Hematopoietic multipotent progenitor cell (in vitro differentiated cells): ENCODE data around the gene HDGFL2. TPM values are rescaled to one million over a fixed set of nuclear protein-coding genes. Genes with fewer than 3 reads are reported as not detected.
A peak's percentile ranks its signal among the peaks of the same experiment; 100 is the strongest.

Experiments used
- DNase-seq, 3 donors: peaks; one replicate each; pipeline ENCODE4 v3.0.0-alpha.2; 2011 to 2015; ENCODE audit warnings: low read depth in 2 of 3, low spot score in 2 of 3
- total RNA-seq: library from RNA; depleted of rRNA; stranded (reverse); fragments of >200 nt; gene quantifications from one replicate; pipeline ENCODE4 v1.2.3, GENCODE V29; 2012

HDGFL2 gene
- total RNA-seq, 1 donor, result 30.2 TPM

DNA sequence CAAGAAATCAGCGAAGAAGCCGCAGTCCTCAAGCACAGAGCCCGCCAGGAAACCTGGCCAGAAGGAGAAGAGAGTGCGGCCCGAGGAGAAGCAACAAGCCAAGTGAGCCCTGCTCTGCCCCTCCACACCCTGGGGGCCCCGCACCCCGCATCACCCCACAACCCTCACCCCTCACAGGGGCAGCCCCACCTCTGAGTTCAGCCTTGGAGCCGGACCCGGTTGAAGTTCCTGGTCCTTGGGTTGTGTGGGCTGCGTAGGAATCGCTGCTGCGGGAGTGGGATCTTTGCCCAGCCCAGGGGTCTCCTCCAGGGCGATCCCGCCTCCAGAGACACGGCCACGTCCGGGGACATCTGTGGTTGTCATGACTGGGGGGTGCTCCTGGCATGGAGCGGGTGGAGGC is 24.2 kb downstream of the HDGFL2 start:
- no peak for DNase-seq

- no peak for DNase-seq
Measured at GRCh38 chr19:4497770-4498389, 25.8 kb downstream of the HDGFL2 start.

DNA sequence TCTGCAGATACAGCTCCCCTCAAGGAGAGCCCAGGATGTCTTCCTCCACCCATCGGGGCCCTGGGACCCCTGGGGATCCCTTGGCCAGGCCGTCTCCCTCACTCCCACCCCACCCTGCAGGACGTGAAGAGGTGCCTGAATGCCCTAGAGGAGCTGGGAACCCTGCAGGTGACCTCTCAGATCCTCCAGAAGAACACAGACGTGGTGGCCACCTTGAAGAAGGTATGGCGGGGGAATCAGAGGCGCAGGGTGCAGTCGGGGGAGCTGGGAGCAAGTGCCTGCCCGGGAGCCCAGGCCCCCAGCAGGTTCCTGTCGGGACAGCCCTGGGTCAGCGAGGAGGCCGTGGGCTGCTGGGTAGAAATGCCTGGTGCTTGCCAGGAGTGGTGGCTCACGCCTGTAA is 26.6 kb downstream of the HDGFL2 start:
- DNase-seq, result no peak

GRCh38 chr19:4499318-4499717 is 27.2 kb downstream of the HDGFL2 start:
- DNase-seq, result no peak

- no peak for DNase-seq
Measured at GRCh38 chr19:4499855-4500254, 27.8 kb downstream of the HDGFL2 start.

DNA sequence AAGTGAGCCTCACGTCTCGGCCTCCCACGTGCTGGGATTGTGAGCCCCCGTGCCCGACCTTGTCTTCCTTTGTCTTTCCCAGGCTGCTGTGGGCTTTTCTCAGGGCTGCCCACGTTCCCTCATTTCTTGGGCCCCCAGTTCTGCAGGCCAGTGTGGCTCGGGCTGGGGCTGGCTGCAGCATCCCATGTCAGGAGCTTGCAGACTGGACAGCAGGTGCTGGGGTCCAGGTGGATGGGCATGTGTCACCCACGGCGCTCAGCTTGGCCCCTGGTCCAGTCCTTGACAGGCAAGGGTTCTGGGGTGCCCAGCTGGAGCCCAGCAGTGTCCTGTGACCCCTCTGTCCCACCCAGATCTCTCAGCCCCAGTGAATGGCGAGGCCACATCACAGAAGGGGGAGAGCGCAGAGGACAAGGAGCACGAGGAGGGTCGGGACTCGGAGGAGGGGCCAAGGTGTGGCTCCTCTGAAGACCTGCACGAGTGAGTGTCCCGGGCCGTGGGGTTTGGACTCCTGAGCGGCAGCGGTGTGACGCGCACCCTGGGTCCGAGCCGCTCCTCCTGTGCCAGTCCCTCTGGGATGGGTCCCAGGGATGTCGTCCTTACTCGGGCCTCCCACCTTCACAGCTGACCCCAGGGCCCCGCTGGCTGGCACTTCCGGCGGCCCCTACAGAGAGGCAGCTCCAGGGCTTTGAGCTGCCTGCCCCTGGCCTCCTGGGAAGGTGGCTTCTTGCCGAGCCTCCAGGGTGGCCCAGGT is 28.9 kb downstream of the HDGFL2 start:
- DNase-seq, result no peak

DNA sequence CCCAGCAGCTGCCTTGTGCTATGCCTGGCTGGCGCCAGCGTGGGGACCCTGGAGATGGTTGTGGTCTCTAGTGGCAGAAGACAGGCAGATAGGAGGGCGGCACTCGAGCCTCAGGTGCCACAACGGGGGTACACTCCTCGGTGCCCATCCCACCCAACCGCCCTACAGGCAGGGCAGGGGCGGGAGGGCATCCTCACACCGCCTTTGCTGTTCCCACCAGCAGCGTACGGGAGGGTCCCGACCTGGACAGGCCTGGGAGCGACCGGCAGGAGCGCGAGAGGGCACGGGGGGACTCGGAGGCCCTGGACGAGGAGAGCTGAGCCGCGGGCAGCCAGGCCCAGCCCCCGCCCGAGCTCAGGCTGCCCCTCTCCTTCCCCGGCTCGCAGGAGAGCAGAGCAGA is 29.6 kb downstream of the HDGFL2 start:
- no peak for DNase-seq

DNA sequence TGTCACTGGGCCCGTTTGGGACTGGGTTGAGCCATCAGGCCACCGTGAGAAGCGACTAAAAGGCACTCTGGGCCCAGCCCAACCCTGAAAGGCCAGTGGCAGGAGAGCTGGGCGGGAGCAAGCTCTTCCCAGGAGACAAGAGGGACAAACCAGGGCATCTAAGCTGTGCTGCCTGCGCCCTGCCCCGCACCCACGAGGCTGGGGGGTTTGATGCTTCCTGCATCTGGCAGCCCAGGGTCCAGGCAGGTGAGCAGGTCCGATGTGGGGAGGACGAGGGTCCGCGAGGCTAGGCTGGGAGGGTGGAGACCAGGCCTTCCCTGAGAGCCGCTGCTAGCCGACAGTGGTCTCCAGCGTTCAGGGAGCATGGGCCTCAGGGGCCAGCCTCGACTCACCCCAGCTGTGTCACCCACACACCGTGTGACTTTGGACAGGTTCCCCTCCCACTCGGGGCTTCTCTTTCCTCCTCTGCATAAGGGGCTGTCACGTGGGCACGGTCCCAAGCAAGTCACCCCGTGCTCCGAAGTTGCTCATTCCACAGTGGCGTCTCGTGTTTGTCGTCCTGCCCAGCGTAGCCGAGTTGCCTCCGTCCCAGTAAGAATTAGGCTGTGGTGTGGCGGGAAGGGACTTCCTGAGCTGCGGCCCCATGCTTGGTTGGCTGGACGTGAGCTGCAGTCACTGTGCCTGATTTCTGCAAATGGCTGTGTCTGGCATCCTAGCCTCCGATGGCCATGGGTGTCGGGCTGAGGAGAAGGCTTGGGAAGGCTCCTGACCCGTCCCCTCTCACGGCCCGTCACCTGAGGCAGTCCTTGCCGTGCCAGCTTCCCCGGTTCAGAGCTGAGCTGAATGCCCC is 30.4 kb downstream of the HDGFL2 start:
- DNase-seq, result no peak

- no peak for DNase-seq
Measured at GRCh38 chr19:4503132-4503824, 31.2 kb downstream of the HDGFL2 start.

GRCh38 chr19:4503825-4504170 is 31.7 kb downstream of the HDGFL2 start:
- DNase-seq, result no peak

DNA sequence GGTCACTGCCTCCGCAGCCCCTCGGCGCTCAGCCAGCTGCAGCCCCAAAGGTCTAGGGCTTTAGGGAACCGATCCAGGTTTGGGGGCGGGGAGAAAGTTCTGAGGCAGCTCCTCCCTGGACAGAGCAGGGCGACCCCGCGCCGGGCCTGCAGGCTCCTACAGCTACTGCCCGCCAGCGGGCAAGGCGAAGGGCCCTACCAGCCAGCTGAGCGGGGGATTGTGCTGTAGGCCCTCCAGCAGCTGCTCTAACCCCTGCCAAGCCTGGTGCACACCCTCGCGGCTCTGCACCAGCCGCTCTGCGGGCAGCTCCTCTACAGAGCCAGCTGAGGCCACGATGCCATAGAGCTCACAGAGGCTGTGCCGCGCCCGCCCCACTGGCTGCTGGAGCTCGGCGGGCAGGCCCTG is 32.2 kb downstream of the HDGFL2 start:
- DNase-seq, result no peak

- no peak for DNase-seq
Measured at GRCh38 chr19:4504891-4505569, 32.9 kb downstream of the HDGFL2 start.

GRCh38 chr19:4505570-4506448 is 33.7 kb downstream of the HDGFL2 start:
- DNase-seq, result no peak

DNA sequence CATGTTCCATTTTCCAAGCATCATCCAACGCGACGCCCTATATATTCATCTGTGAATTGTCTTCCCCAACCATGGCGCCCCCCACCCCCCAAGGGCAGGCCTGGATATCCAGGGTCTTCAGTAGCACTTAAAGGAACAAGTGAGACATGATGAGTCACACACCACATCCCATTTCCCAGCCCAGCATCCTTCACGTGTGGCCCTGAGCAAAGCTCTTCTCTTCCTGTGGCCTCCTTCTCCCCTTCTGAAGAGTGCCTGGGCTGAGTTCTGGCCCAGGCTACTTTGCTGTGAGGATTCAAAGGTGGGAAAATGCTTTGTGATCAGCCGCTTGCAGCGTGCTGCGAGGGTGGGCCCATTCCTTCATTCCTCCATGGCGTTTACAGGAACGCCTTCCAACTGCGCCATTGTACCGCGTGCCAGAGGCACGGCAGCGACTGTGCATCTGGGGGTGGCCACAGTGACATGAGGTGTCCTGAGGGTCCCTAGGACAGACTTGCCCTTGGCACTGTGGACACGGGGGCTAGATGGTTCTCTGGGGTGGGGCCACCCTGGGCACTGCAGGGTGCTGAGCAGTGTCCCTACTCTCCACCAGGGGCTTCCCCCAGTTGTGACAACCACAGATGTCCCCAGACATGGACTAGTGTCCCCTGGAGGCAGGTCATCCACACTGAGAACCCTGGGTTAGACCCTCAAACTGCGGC is 34.5 kb downstream of the HDGFL2 start:
- DNase-seq, result peak in 1 of 3 donors; percentile 27

- DNase-seq, result no peak
Measured at GRCh38 chr19:4507150-4507452, 35.0 kb downstream of the HDGFL2 start.

DNA sequence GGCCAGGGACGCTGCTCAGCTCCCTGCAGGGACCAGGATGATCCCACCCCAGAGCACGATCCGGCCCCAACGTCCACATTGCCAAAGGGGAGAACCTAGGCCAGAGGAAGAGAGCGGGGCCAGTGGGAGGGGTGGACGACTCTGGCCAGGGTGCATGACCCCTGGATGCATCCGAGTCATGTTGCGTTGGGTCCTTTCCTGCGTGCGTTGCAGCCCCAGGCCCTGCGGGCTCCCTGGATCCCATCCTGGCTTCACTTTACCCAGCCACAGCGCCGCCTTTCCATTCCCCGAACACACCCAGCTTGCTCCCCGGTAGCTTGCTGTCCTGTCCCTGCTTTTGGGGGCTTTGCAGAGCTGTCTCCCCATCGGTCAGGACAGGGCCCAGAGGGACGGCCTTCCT is 35.7 kb downstream of the HDGFL2 start:
- no peak for DNase-seq

DNA sequence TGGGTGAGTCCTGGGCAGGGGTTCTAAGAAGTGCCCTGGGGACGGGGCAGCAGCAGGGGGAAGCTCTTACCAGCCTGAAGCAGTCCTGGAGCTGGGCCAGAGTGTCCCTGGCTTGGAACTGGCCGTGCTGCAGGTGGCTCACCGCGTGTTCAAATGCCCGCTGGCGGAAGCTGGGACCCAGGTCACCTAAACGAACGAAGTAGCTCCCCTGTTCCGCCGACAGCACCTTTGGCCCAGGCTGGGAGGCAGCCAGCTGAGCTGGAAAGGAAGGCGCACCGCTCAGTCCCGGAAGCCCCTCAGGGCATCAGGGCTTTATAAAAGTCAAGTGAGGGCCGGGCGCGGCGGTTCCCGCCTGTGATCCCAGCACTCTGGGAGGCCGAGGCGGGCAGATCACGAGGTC is 36.6 kb downstream of the HDGFL2 start:
- no peak for DNase-seq

- DNase-seq, result no peak
Measured at GRCh38 chr19:4510435-4511255, 38.5 kb downstream of the HDGFL2 start.
